ENCODE results near the gene TMEM182.

Gene TMEM182

DNA sequence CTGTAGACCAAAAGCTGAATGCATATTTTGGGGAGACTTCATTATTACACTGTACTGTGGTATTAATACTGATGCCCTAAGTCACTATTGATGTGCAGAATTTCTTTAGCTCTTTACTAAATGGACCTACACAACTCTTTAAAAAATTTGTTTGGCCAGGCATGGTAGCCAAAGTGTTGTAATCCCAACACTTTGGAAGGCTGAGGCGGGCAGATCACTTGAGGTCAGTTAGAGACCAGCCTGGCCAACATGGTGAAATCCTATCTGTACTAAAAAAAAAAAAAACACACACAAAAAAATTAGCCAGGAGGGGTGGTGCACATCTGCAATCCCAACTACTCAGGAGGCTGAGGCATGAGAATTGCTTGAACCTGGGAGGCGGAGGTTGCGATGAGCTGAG is 6.4 kb downstream of the TMEM182 start:
- H3K4me3 ChIP-seq (ENCODE audit: low read length): no peak overlapping the region
- TF ChIP-seq CTCF (conservative IDR thresholded peaks at IDR 0.05; ENCODE audit: low read depth, low read length): no peak
- DNase-seq (ENCODE audit: low read depth): no peak

DNA sequence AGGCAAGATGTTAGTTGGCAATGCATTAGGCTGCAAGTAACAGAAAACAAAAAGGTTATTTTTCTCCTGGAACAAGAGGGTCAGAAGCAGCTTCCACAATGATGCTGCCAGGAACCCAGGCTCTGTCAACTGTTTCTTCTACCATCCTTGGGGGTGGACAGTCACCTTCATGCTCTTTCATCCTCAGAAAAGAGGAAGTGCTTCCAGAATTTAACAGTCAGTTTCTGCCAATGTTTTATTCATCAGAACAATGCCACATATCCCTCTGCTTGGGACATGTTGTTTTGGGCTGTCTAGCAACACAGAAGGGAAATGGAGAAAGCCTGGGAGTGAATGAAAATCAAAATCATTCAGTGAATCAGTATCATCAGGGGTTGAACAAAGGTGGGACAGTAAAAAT is 7.1 kb downstream of the TMEM182 start:
- no peak for DNase-seq (ENCODE audit: low read depth)
- TF ChIP-seq CTCF (conservative IDR thresholded peaks at IDR 0.05; ENCODE audit: low read depth, low read length): no peak
- no peak overlapping the region for H3K4me3 ChIP-seq (ENCODE audit: low read length)

GRCh38 chr2:102770506-102770905 is 8.7 kb downstream of the TMEM182 start:
- TF ChIP-seq CTCF (conservative IDR thresholded peaks at IDR 0.05; ENCODE audit: low read depth, low read length): no peak
- DNase-seq (ENCODE audit: low read depth): no peak
- no peak overlapping the region for H3K4me3 ChIP-seq (ENCODE audit: low read length)

DNA sequence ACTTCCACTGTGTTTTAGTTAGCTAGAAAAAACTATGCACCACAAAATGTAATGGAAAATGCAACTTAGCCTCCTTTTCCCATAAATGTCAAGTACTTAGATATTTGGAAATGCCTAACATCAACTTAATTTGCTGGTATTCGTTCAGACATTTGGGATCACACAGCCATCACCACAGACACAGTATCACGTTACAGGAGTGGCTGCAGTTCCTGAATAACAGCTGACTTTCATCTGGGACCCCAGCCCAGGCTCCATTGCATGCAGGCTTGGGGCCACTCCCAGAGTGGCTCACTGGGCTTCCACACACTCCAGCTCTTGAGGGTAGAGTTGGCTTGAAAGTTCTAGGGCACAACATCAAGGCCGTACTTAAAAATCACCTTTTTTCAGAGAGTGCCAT is 9.3 kb downstream of the TMEM182 start:
- no peak overlapping the region for H3K4me3 ChIP-seq (ENCODE audit: low read length)

GRCh38 chr2:102772659-102773058 is 10.8 kb downstream of the TMEM182 start:
- no peak for DNase-seq (ENCODE audit: low read depth)
- H3K4me3 ChIP-seq (ENCODE audit: low read length): no peak overlapping the region
- no peak for TF ChIP-seq CTCF (conservative IDR thresholded peaks at IDR 0.05; ENCODE audit: low read depth, low read length)

More for the DNA sequence above, 9.3 kb downstream of the TMEM182 start:
- no peak for TF ChIP-seq CTCF (conservative IDR thresholded peaks at IDR 0.05; ENCODE audit: low read depth, low read length)
- no peak for DNase-seq (ENCODE audit: low read depth)

- DNase-seq (ENCODE audit: low read depth): no peak
- no peak for TF ChIP-seq CTCF (conservative IDR thresholded peaks at IDR 0.05; ENCODE audit: low read depth, low read length)
- no peak overlapping the region for H3K4me3 ChIP-seq (ENCODE audit: low read length)
Observed at GRCh38 chr2:102773149-102773705, 11.4 kb downstream of the TMEM182 start.

DNA sequence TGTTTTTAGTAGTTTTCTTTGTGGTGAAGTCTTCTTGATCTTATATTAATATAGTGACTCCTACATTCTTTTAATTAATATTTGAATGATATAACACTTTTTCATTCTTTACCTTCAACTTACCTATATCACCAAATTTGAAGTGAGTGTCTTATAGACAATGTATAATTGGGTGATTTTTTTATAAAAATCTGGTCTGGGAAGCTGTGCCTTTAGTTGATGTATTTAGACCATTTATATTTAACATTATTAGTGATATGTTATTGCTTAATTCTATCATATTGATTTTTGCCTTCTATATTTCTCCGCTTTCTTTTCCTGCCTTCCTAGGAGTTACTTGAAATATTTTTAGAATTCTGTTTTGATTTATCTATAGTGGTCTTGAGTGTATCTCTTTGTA is 16.4 kb downstream of the TMEM182 start:
- H3K4me3 ChIP-seq (ENCODE audit: low read length): no peak overlapping the region
- no peak for DNase-seq (ENCODE audit: low read depth)
- TF ChIP-seq CTCF (conservative IDR thresholded peaks at IDR 0.05; ENCODE audit: low read depth, low read length): no peak

Data from retinal pigment epithelial cell (primary cell).